GM18507 (cell line): ENCODE results near the gene PHF11.
A peak's percentile ranks its signal among the peaks of the same experiment; 100 is the strongest.

Experiments used
- DNase-seq: peaks from one replicate; pipeline ENCODE4 v3.0.0; 2011; ENCODE audit warnings: low read depth; ENCODE audit not compliant: insufficient read length; ENCODE audit errors: extremely low spot score
- FAIRE-seq: peaks from 2 replicates; lab custom pipeline; 2011; peaks lifted over from hg19 to GRCh38; lab: Jason Lieb, UNC

The PHF11 gene

DNA sequence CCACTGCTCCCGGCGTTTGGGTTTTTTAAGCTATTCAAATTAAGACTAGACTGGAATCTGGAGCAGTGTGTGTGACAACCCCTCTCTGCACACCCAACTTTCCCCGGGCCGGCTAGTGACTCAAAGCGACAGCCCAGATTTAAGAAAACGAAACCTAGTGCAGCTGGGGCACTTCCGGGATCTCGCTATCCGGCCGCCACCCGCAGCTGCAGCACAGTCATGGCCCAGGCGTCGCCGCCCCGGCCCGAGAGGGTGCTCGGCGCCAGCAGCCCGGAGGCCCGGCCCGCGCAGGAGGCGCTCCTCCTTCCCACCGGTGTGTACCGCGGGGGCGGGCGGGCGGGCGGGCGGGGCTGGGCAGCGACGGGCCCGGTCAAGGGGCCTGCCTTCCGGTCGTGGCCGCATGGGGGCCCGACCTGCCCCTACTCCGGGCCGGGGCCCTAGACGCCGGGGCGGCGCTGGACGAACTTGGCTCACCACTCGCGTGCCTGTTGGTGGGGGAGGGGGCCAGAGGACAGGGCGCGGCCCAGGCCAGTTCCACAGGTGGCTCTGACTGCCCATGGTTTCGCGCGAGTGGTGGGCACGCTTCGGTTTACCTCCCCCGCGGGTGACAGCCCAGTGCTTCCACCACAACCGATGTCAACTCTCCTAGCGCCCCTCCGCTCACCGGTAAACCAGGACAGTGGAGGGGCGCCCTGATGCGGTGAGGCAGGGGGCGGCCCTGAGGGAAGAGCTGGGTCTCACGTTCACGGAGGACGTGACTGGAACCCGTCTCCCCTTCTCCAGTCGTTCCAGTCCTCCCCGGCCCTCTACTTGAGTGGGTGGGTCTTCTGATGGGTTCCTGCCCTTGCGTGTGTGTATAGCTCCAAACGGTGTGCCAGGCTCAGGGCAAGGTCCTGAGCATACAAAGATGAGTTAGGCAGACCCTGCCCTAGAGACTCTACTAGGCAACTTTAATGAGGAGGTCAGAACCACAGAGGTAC, at the start of gene PHF11:
Gene PHF11, plus strand, starts transcription at position 171 of the 980 bp plus-strand sequence. Its CDS starts 49 bp downstream, at position 220.
- DNase-seq (peak; percentile 77), FAIRE-seq (peak; percentile 96)

DNA sequence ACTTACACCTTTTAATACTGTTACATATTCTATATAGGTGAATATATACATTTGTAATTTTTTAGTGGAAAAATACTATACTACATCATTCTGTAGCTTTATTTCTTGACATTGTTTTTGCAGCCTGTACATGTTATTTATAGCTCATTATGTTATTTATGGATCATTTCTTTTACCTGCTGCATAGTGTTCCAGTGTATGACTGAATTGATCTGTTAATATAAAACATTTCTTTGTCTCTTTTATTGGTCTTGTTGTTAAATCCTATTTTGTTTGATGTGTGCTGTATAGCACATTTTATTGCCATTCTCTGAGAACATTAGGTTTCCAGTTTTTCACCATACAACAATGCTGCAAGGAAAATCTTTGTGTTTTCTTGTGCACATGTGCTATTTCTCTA, 49.3 kb upstream of the PHF11 start:
- no peak for FAIRE-seq
- no peak for DNase-seq

GRCh38 chr13:49448753-49449152, 47.0 kb upstream of the PHF11 start:
- no peak for FAIRE-seq
- DNase-seq, result no peak

- no peak for DNase-seq
- FAIRE-seq, result peak; percentile 18
These were observed 45.5 kb upstream of the PHF11 start for GRCh38 chr13:49450105-49450819.

DNA sequence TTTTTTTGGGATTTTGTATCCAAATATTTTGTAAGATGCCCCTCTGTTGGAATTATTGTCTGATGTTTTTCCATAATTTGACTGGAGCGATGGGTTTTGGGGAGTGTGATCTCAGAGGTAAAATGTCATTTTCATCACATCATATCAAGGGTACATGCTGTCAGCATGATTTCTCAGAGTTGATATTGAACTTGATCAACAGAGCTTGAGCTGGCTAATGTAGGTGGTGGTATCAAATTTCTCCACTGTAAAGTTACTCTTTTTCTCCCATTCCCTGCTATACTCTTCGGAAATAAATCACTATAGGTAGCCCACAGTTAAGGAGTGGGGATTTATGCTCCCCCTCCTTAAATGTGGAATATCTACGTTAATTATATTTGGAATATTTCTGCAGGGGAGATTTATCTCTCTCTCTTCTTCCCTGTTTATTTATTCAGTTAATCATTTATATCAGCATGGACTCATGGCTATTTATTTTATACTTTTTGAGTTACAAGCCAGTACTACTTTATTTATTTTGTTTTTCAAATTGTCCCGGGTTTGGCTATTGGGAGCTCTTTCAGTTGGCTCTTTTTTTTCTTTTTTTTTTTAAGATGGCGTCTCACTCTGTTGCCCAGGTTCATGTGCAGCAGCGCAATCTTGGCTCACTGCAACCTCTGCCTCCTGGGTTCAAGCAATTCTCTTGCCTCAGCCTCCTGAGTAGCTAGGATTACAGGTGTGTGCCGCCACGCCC, 42.9 kb upstream of the PHF11 start:
- DNase-seq, result no peak
- no peak for FAIRE-seq

- FAIRE-seq (peak; percentile 31), DNase-seq (no peak)
These were observed 42.3 kb upstream of the PHF11 start for GRCh38 chr13:49453465-49453864.

DNA sequence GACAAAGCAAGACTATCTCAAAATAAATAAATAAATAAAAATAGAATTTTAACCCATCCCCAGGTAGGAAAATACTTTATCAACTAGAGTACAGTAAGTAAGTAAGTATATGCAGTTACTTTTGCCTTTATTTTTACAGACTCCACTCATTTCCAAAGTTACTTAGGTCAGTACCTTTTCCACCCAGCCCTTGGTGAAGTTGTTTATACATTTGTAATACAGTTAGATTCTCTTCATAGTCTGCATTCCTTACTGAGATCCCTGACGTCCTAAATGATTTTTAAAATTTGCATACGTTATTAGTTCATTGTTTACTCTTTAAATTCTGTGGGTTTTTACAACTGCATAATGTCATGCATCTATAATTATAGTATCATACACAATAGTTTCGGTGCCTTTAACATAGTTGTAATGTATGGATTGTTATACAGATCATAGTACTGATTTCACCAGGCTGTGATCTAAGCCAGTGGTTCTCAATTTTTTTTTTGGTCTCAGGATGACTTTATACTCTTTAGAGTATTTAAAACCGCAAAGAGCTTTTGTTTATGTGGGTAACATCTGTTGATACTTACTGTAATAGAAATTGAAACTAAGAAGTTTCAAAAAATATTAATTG, 41.3 kb upstream of the PHF11 start:
- peak; percentile 20 for DNase-seq
- FAIRE-seq, result peak; percentile 65

DNA sequence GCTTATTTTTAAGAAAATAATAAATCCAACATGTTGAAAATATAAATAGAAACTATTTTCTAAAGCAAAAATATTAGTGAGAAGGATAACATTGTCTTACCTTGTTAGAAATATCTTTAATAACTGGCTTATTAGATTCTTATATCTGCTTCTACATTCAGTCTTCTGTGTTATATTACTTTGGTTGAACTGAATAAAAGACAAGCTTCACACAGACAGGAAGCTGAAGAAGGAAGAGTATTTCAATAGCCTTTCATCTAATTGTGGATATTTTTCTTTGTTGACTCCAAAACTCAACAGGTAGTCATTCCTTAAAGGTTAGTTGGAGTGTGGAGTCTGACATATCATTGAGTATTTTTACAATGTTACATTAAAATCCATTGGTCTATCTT, 40.8 kb upstream of the PHF11 start:
- FAIRE-seq (peak; percentile 58), DNase-seq (no peak)

- no peak for DNase-seq
- FAIRE-seq, result no peak
These were observed 39.6 kb upstream of the PHF11 start for GRCh38 chr13:49456156-49456555.

- DNase-seq, result no peak
- FAIRE-seq, result no peak
These were observed 38.5 kb upstream of the PHF11 start for GRCh38 chr13:49457221-49457620.

DNA sequence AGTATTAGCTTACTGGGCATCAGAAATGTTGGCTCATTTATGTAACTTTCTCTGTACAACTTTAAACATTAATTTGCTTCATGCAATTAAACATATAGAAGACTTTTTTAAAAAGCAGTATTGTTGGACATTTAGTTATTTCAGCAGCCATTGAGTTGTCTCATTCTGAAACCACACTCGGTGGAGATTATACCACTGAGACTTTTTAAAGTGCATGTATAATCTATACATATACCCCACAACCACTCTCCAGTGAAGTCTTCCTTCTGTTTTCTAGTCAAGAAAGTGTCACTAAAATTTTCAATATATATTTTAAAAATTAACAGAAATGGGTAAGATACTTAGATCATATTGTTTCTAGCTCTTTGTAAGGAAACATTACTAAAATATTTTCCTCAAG, 36.2 kb upstream of the PHF11 start:
- no peak for DNase-seq
- FAIRE-seq, result peak; percentile 12

DNA sequence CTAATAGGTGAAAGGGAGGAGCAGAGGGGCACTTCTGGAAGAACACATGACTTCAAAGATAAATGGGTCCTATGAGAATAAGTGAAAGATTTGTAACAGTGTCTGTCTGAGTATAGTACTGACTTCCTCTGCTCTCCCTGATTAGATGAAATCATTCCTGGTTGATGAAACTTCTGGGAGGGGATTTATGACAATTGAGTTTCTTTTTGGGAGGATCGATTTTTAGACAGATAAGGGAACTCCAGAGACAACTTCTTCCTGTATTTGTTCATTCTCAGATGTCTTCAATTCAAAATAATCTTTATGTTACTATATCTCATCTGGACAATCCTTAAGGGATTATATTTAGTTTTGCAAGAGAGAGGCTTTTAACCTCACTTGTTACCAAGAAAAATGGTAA, 31.7 kb upstream of the PHF11 start:
- DNase-seq (no peak), FAIRE-seq (no peak)

DNA sequence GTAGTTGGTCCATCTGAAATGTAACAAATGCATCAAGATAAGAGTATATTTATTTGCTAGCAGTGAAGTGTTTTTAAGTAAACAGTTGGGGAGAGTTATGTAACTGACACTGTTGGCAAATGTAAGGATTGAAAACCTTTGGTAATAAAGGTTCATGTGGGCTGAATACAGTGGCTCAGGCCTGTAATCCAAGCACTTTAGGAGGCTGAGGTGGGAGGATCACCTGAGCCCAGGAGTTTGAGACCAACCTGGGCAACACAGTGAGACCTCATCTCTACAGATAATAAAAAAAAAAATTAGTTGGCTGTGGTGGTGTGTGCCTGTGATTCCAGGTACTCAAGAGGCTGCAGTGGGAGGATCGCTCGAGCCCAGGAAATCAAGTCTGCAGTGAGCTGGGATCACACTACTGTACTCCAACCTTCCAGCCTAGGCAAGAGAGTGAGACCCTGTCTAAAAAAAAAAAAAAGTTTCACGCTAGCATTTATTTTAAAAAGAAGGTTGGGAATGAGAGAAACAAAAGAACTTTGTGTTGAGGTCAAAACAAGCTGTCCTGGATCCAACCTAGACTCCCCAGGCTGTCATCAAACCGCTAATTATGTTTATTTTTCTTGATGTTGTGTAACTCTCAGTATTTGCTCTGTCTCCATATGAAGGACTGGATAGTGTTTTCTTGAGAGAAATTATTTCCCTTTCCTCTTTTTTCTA, 31.0 kb upstream of the PHF11 start:
- DNase-seq (no peak), FAIRE-seq (no peak)

DNA sequence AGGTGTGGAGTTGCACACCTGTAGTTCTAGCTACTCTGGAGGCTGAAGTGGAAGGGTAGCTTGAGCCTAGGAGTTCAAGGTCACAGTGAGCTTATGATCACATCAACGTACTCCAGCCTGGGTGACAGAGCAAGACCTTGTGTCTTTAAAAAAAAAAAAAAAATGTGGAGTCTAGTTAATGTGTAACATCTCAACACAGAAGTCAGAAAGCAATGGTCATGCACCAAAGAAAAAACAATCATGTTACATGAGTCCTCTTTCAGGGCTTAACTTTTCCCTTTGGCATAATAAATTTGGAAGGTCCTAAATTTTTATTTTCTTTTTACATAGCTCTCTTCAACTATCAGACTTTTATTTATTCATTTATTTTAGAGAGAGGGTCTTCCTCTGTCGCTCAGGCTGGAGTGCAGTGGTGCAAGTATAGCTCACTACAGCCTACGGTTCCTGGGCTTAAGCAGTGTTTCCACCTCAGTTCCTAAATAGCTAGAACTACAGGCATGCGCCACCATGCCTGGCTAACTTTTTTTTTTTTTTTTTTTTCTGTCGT, 29.4 kb upstream of the PHF11 start:
- FAIRE-seq (peak; percentile 51), DNase-seq (no peak)

DNA sequence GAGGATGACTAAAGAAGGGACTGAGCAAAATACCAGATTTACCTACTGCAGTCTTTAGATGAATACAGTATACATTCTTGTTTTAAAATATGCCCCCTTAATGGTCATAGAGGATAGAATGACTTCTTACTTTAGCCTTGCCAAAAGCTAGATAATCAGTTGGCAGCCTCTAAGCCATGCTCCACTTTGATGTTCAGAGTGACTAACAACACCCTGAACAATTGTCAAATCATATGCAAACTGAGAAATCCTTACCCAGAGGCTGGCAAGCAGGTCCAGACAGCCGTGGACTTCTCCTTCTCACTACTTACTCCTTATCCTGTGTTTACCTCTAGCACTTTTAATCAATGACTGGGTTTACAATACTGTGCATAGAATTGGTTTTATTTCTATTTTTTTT, 23.6 kb upstream of the PHF11 start:
- no peak for FAIRE-seq

GRCh38 chr13:49476529-49476928, 19.2 kb upstream of the PHF11 start:
- FAIRE-seq (no peak), DNase-seq (no peak)

More for the DNA sequence above, 23.6 kb upstream of the PHF11 start:
- no peak for DNase-seq

- DNase-seq (no peak), FAIRE-seq (no peak)
These were observed 14.0 kb upstream of the PHF11 start for GRCh38 chr13:49481788-49482187.

- DNase-seq (no peak), FAIRE-seq (no peak)
These were observed 7.2 kb upstream of the PHF11 start for GRCh38 chr13:49488563-49488962.

- no peak for DNase-seq
These were observed 1.1 kb upstream of the PHF11 start for GRCh38 chr13:49494645-49495044.

More at GRCh38 chr13:49494645-49495044, 1.1 kb upstream of the PHF11 start:
- FAIRE-seq, result peak; percentile 53
